NK-92 treated with Interleukin-12 subunit alpha and Interleukin-12 subunit beta, amount 100 ng/mL, for 24 hours (cell line): Measurements from ENCODE around the gene WDR87.

Experiments used
- DNase-seq: peaks from one replicate; lab custom pipeline; 2025; lab: John Stamatoyannopoulos, UW

The WDR87 gene

DNA sequence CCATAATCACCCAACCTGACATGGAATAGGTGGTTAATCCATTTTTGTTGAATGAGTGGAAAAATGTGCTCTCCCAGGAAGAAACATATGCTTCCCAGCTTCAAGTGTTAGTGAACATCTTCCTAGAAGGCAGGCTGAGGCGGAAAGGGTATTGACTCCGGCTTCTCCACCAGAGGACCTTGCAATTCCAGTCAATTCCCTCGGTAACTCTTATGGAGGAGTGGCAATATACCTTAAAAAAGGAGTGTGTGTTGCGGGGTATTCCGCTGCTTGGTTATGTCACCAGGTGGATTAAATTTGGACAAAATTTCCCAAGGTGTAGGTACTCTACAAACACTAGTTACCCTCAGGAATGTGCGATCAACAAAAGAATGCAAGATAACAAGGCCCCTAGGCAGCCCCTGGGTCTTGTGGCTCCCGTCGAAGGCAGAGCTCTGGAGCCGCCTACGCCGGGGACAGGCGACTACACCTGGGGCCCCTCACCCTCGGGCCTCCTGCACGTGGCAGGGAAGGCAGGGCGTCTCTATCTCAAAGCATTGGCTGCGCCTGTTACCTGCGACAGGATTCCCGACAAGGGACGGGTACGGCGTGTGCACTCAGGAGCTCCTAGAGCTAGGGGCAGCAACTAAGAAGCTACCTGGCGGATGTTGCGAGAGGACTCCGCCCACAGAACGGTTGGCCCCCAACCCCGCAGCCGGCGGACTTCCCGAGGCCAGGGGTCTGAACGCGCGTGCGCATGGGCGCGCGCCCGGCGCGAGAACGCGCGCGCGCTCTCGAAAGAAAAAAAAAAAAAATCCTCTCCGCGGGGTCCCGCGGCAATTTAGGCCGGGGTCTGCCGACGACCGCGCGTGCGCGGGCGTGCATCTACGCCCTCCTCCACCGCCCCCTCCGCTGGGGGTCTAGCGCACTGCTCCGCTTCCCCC, at the start of gene WDR87:
Gene WDR87, minus strand, starts transcription at position 649 of the 923 bp plus-strand sequence. CDS start 8,355 bp downstream, outside the sequence.
- no peak for DNase-seq

DNA sequence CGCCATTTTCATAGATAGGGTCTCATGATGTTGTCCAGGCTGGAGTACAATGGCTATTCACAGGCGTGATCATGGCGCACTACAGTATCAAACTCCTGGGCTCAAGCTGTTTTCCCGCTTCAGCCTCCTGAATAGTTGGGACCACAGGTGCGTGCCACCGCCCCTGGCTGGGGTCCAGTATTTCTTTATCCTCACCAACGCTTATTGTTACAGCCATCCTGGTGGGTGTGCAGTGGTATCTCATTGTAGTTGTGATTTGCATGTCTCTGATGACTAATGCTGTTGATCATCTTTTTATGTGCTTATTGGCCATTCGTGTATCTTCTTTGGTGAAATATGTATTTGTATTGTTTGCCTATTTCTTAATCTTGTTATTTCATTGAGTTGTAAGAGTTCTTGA, 49.6 kb upstream of the WDR87 start:
- DNase-seq: no peak

GRCh38 chr19:37954421-37954874, 48.1 kb upstream of the WDR87 start:
- DNase-seq: no peak

- no peak for DNase-seq
These were observed 47.5 kb upstream of the WDR87 start for GRCh38 chr19:37953918-37954303.

DNA sequence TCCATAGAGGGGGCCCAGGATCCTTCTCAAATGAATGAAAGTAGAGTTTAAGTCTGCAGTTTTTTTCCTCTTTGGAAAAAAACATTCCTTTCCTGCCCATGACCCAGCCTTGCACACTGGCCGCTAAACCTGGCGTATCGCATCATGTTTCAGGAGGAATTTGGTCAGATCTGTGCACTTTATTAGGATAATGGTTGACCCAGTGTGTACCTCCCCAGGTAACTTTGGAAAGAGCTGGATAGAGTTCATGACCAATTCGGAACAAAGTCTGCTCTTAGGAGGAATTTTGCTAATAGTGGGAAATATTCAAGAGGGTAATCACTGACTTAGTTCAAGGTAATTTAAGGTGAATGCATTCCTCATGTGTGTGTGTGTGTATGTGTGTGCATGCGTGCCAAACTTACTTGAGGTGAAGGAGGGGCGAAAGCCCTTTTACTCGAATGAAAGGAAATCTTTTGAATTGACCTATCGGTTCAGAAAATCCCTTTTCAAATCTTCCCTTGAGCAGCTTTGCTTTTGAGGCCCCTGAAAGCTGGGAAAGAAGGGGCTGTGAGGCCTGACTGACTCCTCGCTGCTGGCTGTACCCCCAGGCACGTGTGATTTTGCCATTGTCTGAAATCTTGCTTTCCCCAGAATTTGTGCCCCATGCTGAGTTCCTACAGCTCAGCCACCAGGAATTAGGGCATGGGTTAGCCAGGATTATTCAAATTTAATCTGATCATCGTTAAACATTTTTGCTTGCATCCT, 47.0 kb upstream of the WDR87 start:
- no peak for DNase-seq

DNA sequence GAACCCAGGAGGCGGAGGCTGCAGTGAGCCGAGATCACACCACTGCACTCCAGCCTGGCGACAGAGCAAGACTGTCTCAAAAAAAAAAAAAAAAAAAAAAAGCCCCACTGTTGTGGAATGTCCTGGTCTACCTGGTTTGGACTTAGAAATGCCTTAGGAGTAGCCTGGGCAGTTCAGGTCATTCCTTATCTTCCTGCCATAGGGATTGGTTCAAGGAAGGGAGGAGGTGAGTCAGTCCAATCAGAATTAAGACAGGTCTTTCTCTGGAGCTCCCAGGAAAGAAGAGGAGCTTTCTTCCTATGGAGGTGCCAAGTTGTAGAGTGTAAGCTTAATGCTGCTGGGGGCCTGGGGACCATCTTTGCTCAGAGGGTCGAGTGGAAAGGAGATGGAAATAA, 45.4 kb upstream of the WDR87 start:
- no peak for DNase-seq

DNA sequence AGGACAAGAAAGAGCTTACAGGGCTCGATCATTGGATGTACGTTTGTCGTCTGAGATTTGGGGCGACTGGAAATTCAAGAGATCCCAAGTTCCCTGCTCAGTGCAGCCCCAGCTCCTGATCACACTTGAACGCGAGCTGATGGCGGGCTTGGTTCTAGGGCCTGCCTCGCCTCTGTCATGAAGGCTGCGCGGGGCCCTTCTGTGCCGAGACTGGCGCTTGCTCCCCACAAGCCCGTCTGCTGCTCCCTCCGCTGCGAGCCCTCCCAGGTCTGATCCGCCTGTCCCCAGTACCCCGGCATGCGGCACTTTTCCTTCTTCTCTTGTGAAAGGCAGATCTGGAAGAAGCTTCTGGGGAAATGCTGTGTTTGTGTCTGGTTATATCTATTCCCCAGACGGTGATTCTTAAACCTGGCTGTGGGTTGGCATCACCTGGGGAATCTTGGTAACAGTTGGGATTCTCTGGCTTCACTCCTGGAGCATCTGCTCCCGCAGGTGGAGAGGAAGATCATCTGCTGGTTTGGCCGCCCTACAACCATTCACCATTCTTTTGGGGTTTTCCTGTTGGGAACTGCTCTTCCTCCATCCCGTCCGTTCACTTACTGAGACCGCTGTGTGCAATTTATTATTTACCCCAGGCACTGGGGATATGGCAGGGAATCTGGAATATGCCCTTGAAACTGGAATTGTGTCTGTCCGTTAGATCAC, 44.2 kb upstream of the WDR87 start:
- DNase-seq: no peak

GRCh38 chr19:37948362-37948761, 42.0 kb upstream of the WDR87 start:
- DNase-seq: no peak

DNA sequence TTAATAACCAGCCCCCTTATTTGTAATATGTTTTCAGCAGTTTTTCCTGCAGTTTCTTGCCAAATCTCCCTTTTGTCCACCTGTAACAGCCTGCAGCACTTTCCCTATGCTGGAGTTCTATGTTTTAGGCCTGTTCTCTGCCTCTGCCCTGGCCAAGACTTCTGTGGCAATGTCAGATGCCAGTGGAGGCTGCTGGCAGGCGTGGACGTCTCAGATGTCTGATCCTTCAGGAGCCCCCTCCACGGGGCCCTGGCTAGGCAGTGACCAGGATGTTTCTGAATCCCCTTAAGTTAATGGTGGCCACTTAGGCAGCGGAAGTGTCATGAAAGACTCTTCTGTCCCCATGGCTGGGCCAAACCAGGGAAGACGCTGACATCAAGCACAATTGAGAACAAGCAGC, 41.4 kb upstream of the WDR87 start:
- no peak for DNase-seq

DNA sequence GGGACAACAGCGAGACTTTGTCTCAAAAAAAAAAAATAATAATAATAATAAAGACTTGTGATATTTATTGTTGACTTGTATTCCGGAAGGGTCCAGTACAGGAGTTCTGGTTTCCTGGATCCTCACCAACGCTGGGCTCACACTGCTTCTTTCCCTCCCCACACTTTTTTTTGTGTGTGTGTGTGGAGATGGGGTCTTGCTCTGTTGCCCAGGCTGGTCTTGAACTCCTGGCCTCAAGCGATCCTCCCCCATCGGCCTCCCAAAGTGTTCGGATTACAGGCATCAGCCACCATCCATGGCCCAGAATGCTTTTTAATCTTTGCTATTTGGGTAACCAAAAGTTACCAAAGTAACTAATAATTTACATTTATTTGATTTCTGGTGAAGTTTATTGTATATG, 39.7 kb upstream of the WDR87 start:
- DNase-seq: no peak

DNA sequence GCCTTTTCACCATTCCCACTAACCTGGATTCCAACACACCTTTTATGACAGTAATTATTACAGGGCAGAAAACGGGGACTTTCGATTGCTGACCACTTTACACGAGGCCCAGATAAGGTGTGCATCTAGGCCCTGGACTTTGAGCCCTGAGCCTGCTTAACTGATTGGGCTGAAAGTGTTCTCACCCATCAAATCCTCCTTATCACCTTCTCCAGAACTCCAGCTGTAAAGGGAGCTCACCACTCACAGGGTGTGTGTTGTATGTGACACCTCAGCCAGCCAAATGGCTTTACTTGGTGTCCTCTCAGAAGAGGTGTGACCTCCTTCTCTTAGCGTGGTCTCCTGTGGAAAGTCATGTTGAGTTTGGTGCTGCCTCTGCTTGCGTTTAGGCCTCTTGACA, 37.1 kb upstream of the WDR87 start:
- DNase-seq: no peak

DNA sequence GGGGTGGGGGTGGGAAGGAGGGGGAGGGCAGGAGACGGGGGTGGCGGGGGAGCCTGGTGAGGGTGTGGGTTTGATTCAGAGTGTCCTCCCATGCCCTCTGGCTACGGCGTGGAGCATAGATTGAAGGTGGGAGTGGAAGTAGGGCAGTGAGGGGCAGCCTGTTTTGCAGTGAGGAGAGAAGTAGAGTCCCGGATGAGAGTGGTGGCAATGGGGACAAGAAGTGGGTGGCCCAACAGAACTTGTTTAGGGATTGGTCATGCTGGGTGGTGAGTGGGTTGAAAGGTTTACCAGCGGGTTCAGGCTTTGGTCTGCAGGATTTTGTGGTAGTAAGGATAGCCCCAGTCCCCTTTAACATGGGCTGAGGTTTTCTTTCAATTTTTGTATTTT, 36.1 kb upstream of the WDR87 start:
- no peak for DNase-seq

DNA sequence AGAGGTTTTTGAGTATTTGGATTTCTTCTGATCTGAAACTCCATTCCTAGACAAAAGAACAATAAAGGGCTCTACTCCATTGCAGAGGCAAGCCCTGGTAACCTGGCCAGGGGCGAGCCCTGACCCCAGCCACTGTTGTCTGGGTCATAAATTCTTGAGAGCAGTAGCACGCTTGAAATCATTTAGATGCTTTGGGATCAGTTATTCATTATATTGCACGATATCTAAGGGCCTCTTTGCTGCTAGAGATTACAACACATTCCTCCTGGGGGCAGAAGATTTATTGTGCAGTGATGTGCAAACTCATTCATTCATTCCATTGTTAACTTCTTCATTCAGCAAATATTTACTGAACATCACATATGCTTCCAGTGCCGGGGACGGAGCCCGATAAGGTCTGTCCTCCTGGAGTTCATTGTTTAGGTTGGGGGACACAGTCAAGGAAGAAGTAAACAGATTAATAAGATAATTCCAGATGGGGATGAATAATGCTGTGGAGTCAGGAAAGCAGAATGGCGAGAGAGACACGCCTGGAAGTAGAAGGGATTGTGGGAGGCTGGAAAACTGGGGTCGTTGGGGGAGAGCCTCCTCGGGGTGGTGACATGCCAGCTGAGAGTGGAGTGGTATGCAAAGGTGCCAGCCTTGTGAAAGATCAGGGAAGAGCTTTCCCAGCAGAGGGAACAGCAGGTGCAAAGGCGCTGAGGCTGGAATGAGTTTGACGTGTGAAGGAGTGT, 35.6 kb upstream of the WDR87 start:
- DNase-seq: no peak

- DNase-seq: no peak
These were observed 32.0 kb upstream of the WDR87 start for GRCh38 chr19:37938353-37938752.

DNA sequence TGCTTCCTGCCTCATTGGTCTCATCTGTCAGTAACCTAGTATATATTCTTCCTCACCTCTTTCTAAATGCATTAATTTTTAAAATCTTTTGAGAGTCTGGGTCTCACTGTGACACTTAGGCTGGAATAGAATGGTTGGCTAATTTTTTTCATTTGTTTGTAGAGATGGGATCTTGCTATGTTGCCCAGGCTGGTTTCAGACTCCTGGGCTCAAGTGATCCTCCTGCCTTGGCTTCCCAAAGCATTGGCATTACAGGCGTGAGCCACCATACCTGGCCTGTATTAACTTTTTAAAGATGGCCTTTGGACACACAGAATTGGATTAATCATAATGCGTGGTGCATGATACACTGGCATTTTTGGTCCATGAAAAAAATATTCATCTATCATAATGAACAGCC, 30.5 kb upstream of the WDR87 start:
- DNase-seq: no peak

DNA sequence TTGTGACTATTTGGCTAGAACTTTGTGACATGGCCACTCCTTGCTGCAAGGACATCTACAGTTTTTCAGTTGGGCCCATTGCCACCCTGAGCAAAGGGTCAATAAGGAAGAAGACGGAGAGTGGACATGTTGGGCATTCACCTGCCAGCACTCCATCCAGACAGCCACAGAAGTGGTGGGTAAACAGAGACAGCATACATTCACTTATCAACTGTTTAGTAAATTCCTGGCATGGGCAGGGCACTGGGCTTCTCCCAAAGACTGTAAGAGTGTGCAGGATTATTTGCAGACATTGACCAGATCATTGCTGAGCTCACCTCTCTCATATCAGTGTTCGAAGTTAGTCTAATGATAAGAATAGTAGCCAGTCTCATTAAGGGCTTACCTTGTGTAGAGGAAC, 29.8 kb upstream of the WDR87 start:
- no peak for DNase-seq

DNA sequence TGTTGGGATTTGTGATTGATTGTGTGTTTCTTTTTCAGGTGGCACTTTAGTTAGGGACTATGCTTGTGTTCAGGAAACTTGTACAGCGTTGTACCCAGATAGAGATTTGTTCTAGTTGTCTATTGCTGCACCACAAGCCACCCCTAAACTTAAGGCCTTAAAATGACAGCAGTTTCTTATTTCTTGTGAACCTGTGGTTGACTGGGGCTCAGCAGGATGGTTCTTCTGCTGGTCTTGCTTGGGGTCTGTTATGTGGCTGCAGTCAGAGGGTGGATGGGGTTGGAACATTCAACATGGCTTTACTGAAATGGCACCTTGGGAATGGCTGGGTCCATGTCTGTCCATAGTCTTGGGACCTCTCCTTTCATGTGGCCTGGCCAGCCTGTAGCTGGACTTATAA, 28.9 kb upstream of the WDR87 start:
- no peak for DNase-seq

DNA sequence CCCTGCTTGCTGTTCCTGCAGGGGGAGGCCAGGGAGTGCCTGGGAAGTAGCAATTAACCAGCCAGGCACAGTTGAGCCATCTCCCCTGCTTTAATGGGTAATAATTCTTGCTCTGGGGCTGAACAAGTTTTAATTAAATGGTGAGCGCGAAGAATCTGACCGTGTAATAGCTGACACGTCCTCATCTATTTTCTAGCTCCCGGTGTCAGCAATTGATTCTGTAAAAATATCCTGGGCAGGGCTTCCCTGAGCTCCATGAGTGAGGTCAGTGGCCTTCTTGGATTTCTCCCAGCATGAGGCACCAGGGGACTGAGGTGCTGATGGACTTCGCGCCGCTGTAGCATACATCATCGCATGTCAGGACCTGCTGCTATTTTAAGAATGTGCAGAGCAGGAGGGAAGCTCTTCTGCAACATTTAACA, 27.6 kb upstream of the WDR87 start:
- DNase-seq: no peak

- no peak for DNase-seq
These were observed 26.9 kb upstream of the WDR87 start for GRCh38 chr19:37932985-37933936.

GRCh38 chr19:37931881-37932655, 25.7 kb upstream of the WDR87 start:
- no peak for DNase-seq
